ENCODE results near the gene CFAP70. TPM values are rescaled to one million over a fixed set of nuclear protein-coding genes. Genes with fewer than 3 reads are reported as not detected.

CFAP70 gene
- total RNA-seq, 1 experiment from 2014 or later: 0.73 TPM

GRCh38 chr10:73205081-73205480, 153.6 kb downstream of the CFAP70 start:
- CTCF ChIA-PET: no interaction called here
- Histone ChIP-seq H3K79me2 (ENCODE audit: low read length) (no peaks in the 10 kb centered on the region), H3K4me2 (ENCODE audit: low read length) (no peak overlapping the region), H3K27ac (ENCODE audit: low read length) (no peak overlapping the region), H3F3A (ENCODE audit: low read length, unreplicated experiment) (no peaks in the 10 kb centered on the region), H2AFZ (ENCODE audit: low read length) (no peak overlapping the region), H3K9ac (ENCODE audit: low read length) (no peak overlapping the region), H3K9me2 (replicated peaks; ENCODE audit: low read length) (no peaks in the 10 kb centered on the region), H3K4me1 (ENCODE audit: insufficient read depth, low read length) (no peaks in the 10 kb centered on the region; the same call in 1 of the 2 replicates), H4K20me1 (ENCODE audit: low read length) (no peaks in the 10 kb centered on the region), H3K36me3 (ENCODE audit: low read depth, low read length) (peaks cover 11% of the 10 kb centered on the region; the same call in 1 of the 2 replicates), H3K27me3 (ENCODE audit: low read length) (no peaks in the 10 kb centered on the region), H3K4me3 (ENCODE audit: low read length) (no peak overlapping the region), H3K9me3 (ENCODE audit: low read length) (no peaks in the 10 kb centered on the region)
- DNase-seq (no peak), ATAC-seq (no peak)
- BruUV-seq (replicated peaks): no TSS peak
- intact Hi-C loops (cut with micrococcal nuclease): no loop called here
- TF ChIP-seq CTCF (conservative IDR thresholded peaks at IDR 0.05; ENCODE audit: low read depth, low read length) (no peak), EZH2 (IDR thresholded peaks at IDR 0.05; ENCODE audit: low read length, unreplicated experiment) (no peak), EZH2phosphoT487 (IDR thresholded peaks at IDR 0.05; ENCODE audit: borderline replicate concordance, low read length) (no peak)
- POLR2A ChIA-PET (ENCODE audit: unreplicated experiment): no interaction called here

Other genes with a start within 250 kb of the CFAP70 start
- 1.1 and 1.8 TPM in 2 replicates for gene NUDT13, start 248.4 kb downstream of the CFAP70 start, total RNA-seq (2014; rRNA removed)
- 103 and 108 TPM in 2 replicates for gene ECD, start 190.9 kb downstream of the CFAP70 start, total RNA-seq (2014; rRNA removed)
- gene FAM149B1, start 190.7 kb downstream of the CFAP70 start, total RNA-seq (2014; rRNA removed): 34.3 and 39.1 TPM in 2 replicates
- 282 and 283 TPM in 2 replicates for gene DNAJC9, start 111.6 kb downstream of the CFAP70 start, total RNA-seq (2014; rRNA removed)
- gene MRPS16, start 106.2 kb downstream of the CFAP70 start, total RNA-seq (2014; rRNA removed): 230 and 275 TPM in 2 replicates
- gene ANXA7, start 55.2 kb upstream of the CFAP70 start, total RNA-seq (2014; rRNA removed): 478 and 561 TPM in 2 replicates
- 3.2 and 3.5 TPM in 2 replicates for gene MSS51, start 74.7 kb upstream of the CFAP70 start, total RNA-seq (2014; rRNA removed)
- gene PPP3CB, start 137.2 kb upstream of the CFAP70 start, total RNA-seq (2014; rRNA removed): 43.8 and 66.5 TPM in 2 replicates
- gene USP54, start 232.5 kb upstream of the CFAP70 start, total RNA-seq (2014; rRNA removed): 40.5 and 43.7 TPM in 2 replicates